SIG-M5 (cell line): Measurements from ENCODE around the gene NPC2.
"Not testable (repeated sequence)": the region's sequence is repeated elsewhere in the genome, so short reads cannot be mapped to it uniquely, and the experiment has no call there.

Experiments
- DNase-seq: peaks from one replicate; lab custom pipeline; 2025; lab: John Stamatoyannopoulos, UW

NPC2 gene

GRCh38 chr14:74492776-74493342, at the start of gene NPC2:
TSS of gene NPC2 (minus strand) at chr14:74493305. CDS start at chr14:74493274, 31 bp downstream.
- no peak for DNase-seq

- no peak for DNase-seq
These were observed 49.1 kb upstream of the NPC2 start for GRCh38 chr14:74542056-74542685.

DNA sequence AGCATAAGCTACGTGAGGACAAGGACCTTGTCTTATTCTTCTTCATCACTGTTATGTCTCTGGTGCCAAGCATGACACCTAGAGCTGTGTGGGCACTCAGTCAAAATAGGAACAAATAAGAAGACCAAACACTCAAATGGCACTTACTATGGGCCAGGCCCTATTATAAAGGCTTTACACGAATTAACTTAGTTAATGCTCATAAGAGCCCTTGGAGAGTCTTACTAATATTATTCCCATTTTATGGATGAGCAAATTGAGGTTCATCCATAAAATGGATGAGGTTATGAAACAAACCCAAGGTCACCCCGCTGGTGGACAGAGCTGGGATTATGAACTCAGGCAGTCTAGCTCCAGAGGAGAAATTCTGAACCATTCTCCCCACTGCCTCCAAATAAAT, 48.1 kb upstream of the NPC2 start:
- no peak for DNase-seq

- no peak for DNase-seq
These were observed 46.4 kb upstream of the NPC2 start for GRCh38 chr14:74539503-74539902.

- no peak for DNase-seq
These were observed 45.6 kb upstream of the NPC2 start for GRCh38 chr14:74538411-74539391.

GRCh38 chr14:74536336-74536735, 43.2 kb upstream of the NPC2 start:
- not testable (repeated sequence) for DNase-seq

DNA sequence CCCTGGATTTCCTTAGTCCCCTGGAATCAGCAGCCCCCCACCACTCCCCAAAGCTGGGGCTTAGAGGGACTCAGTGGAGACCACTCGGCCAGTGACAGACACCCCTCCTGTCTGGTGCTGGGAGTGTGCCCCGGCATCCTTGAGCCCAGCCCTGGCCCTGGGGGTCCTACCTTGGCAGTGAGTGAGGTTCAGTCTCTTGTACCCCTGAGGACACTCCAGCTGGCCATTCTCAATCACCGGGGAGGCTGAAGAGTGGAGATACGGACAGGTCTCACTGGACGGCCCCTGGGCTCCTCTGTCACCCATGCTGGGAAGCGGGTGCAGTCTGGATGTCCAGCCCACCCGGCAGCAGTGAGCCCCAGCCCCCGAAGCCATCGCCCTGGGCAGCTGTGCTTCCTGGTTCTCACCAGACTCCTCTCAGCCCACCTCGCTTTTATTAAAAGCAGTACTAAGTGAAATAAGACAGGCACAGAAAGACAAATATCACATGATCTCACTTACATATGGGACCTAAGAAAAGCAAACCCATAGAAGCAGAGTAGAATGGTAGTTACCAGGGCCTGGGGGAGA, 42.7 kb upstream of the NPC2 start:
- no peak for DNase-seq

DNA sequence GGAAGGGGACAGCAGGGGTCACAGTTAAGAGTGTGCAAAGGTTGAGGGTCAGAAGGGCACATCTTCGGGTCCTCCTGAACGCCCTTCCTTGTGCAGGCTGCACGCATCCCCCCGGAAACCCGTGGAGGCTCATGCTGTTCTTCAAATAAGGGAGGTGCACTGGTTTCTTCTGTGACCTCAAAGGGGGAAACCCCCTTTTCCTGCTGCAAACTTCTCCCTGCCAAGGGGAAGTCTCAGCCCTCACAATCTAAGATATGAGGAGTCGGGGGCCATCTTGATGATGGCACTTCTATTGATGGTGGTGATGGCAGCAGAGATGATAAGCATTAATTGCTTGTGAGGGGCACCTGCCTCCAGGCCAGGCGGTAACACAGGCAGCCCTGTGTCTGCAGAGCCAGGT, 40.5 kb upstream of the NPC2 start:
- DNase-seq = no peak

DNA sequence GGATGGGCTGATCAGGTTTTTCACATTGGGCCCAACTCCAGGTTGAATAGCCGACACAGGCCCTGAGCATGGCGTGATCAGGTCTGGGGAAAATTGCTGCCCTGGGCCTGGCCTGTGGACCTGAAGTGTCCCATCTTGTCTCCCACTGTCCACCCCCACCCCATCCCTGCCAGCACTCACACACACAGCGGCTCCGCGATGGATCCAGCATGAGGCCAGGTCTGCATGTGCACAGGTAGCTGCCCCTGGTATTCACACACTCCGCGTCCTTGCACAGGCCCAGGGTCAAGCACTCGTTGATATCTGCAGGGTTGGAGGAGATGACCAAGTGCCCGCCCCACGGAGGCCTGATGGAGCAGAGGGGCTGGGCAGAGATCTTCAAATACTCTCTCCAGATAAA, 39.1 kb upstream of the NPC2 start:
- DNase-seq = no peak

GRCh38 chr14:74531467-74531866, 38.4 kb upstream of the NPC2 start:
- DNase-seq = no peak

DNA sequence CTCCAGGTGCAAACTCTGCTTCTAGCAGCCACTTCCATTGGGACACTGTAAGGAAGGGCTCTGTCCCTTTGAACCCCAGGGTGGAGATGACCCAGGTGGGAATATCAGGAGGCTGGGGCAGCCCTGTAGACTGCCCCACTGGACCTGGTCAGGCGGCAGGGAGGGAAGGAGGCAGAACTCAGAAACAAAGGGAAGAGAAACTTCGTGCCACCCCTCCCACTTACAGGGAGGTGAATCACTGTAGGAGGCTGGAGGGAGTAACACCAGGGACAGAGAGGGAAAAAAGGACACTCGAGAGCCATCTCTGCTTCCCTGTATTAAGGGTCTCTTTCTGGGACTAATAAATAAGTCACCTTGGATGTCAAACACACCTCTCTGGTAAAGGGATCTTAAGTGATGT, 37.9 kb upstream of the NPC2 start:
- no peak for DNase-seq

DNA sequence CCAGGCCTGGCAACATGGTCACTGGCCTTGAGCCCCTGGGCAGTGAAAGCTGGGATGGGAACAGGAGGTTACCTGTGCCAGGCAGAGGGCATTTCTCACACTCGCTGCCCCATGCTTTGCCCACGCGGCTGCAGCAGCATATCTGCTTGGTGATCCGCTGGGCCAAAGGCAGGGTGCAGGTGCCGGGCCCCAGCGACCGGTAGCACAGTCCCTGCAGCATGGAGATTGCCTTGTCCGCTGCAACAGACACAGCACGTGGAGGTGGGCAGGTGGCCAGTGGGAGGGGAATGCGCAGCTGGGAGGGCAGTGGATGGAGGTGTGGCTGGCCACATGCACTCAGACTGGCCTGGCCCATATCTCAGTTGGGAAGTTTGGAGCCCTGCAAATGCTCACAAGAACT, 35.8 kb upstream of the NPC2 start:
- DNase-seq = no peak

- no peak for DNase-seq
These were observed 35.3 kb upstream of the NPC2 start for GRCh38 chr14:74528406-74528805.

- no peak for DNase-seq
These were observed 34.7 kb upstream of the NPC2 start for GRCh38 chr14:74527736-74528280.

DNA sequence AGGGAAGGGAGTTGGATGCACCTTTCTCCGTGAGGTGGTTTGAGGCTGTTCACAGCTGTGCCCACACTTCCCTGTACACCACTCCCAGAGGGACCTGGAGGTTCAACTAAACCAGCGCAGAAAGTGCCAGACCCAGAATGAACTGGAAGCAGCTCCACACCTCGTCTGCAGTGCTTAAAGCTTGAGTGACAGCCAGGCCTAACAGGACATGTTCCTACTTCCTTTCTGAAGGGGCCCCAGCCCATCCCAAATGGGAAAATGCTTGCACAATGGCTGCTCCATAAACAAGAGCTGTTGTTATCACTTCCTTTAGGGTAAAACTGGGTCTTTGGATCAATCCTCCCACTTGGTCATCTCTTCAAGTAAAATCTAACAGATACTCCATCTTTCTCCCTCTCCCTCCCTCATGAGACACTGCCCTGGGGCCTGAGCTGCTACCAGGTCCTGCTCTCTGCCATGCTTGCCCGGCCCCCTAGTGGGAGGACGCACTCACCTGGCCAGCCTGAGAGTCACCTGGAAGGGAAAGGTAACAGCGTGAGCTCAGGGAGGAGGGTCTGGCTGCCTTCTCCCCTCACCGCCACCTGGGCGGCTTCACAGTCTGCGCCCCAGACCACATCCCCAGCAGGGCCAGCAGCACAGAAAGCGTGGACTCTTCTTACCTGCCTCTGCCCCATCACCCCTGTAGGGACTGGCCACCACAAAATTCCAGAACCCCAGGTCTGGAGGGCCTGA, 33.9 kb upstream of the NPC2 start:
- no peak for DNase-seq

DNA sequence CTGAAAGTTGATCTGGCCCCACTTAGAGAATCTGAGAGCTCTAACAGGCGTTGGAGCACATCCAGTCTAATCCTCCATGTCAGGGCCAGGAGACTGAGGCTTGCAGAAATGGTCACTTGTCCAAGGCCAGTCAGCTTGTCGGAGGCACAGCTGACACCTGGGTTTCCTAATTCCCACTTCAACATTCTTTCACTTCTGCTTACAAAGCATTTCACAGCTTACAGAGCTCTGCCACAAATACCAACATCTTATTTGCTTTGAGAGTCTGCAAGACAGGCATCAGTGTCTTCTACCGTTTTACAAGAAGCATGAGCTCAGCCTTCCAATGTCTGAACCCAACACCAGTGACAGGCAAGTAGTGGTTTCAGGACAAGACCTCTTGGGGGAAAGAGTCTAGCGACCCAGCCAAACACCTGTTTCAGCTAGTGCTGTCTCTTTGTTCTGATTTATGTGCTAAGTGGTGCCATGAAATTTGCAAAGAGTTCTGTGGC, 32.3 kb upstream of the NPC2 start:
- no peak for DNase-seq

- no peak for DNase-seq
These were observed 31.7 kb upstream of the NPC2 start for GRCh38 chr14:74524812-74525135.

- DNase-seq = no peak
These were observed 31.1 kb upstream of the NPC2 start for GRCh38 chr14:74524076-74524811.

- no peak for DNase-seq
These were observed 29.6 kb upstream of the NPC2 start for GRCh38 chr14:74522740-74523139.

GRCh38 chr14:74521756-74522155, 28.7 kb upstream of the NPC2 start:
- DNase-seq = no peak
